Measurements from ENCODE around the gene NTN3. TPM values are rescaled to one million over a fixed set of nuclear protein-coding genes. Genes with fewer than 3 reads are reported as not detected.
"Not testable (repeated sequence)": the region's sequence is repeated elsewhere in the genome, so short reads cannot be mapped to it uniquely, and the experiment has no call there.

The NTN3 gene
- total and polyA plus RNA-seq, 8 donors, result 1.7 to 6.7 (median 4.1) TPM; not detected in 1

- Histone ChIP-seq H3K27me3 (no peaks in the 10 kb centered on the region), H3K27ac (no peak overlapping the region), H3K36me3 (peaks cover 0 to 75% of the 10 kb centered on the region in 2 donors), H3K9me3 (no peaks in the 10 kb centered on the region), H3K4me3 (no peak overlapping the region), H3K4me1 (no peaks in the 10 kb centered on the region)
- ATAC-seq, result no peak
- intact Hi-C loops (cut with DNase I), result no loop called here
- no peak for TF ChIP-seq CTCF (IDR thresholded peaks at IDR 0.05)
- no peak for DNase-seq
These were observed 35.0 kb upstream of the NTN3 start for GRCh38 chr16:2436110-2436509.

- H3K27ac ChIP-seq, result no peak overlapping the region
- H3K27me3 ChIP-seq, result no peaks in the 10 kb centered on the region
- H3K4me3 ChIP-seq, result no peak overlapping the region
- TF ChIP-seq CTCF (IDR thresholded peaks at IDR 0.05), result no peak
- intact Hi-C loops (cut with DNase I), result no loop called here
- ATAC-seq (no peak), DNase-seq (no peak)
- no peaks in the 10 kb centered on the region for H3K4me1 ChIP-seq
- H3K36me3 ChIP-seq, result peaks cover 0 to 78% of the 10 kb centered on the region in 2 donors
- H3K9me3 ChIP-seq, result no peaks in the 10 kb centered on the region
These were observed 33.9 kb upstream of the NTN3 start for GRCh38 chr16:2437032-2437790.

- no peak for ATAC-seq
- Histone ChIP-seq H3K4me3 (no peak overlapping the region), H3K27me3 (no peaks in the 10 kb centered on the region), H3K36me3 (peaks cover 0 to 69% of the 10 kb centered on the region in 2 donors), H3K4me1 (no peaks in the 10 kb centered on the region), H3K9me3 (no peaks in the 10 kb centered on the region), H3K27ac (no peak overlapping the region)
- TF ChIP-seq CTCF (IDR thresholded peaks at IDR 0.05), result no peak
- intact Hi-C loops (cut with DNase I), result no loop called here
- no peak for DNase-seq
These were observed 33.0 kb upstream of the NTN3 start for GRCh38 chr16:2438121-2438520.

- intact Hi-C loops (cut with DNase I), result no loop called here
- no peaks in the 10 kb centered on the region for H3K27me3 ChIP-seq
- H3K4me1 ChIP-seq, result no peaks in the 10 kb centered on the region
- DNase-seq, result no peak
- H3K4me3 ChIP-seq, result no peak overlapping the region
- ATAC-seq, result no peak
- no peak overlapping the region for H3K27ac ChIP-seq
- H3K36me3 ChIP-seq, result peaks cover 0 to 66% of the 10 kb centered on the region in 2 donors
- no peak for TF ChIP-seq CTCF (IDR thresholded peaks at IDR 0.05)
- H3K9me3 ChIP-seq, result no peaks in the 10 kb centered on the region
These were observed 31.5 kb upstream of the NTN3 start for GRCh38 chr16:2439598-2439997.

GRCh38 chr16:2441143-2441804 is 29.8 kb upstream of the NTN3 start:
- ATAC-seq; H3K9me3 ChIP-seq; H3K4me3 ChIP-seq; H3K4me1 ChIP-seq; H3K27ac ChIP-seq; H3K27me3 ChIP-seq; intact Hi-C loops (cut with DNase I); DNase-seq: not testable (repeated sequence)
- peaks cover 0 to 75% of the 10 kb centered on the region in 2 donors for H3K36me3 ChIP-seq

Data from left lung (tissue), 10 donors.